GM12875 (cell line): ENCODE measurements around the gene IL31.
A peak's percentile ranks its signal among the peaks of the same experiment; 100 is the strongest.
"Not testable (repeated sequence)": the region's sequence is repeated elsewhere in the genome, so short reads cannot be mapped to it uniquely, and the experiment has no call there.

Source experiments
- H3K4me3 ChIP-seq: one replicate; pipeline ENCODE4 v1.5.1; 2011; ENCODE audit warnings: low read depth, low read length, control low read depth
- CTCF ChIP-seq: IDR thresholded peaks from 2 replicates; pipeline ENCODE4 v1.5.1; 2011; ENCODE audit warnings: low read depth, mild to moderate bottlenecking, control low read depth, inconsistent platforms, low read length, moderate library complexity, borderline replicate concordance; ENCODE audit not compliant: insufficient read depth

IL31 gene

GRCh38 chr12:122183588-122183940, 9.5 kb upstream of the IL31 start:
- no peak overlapping the region for H3K4me3 ChIP-seq
- no peak for TF ChIP-seq CTCF

GRCh38 chr12:122182887-122183587, 9.0 kb upstream of the IL31 start, which contains the start of gene LRRC43:
Gene LRRC43, plus strand, starts transcription at chr12:122183123. Its CDS starts 22 bp downstream, at chr12:122183145.
- H3K4me3 ChIP-seq = peak within 1 kb of the TSS; percentile 46
- TF ChIP-seq CTCF = no peak

- not testable (repeated sequence) for H3K4me3 ChIP-seq
Observed at GRCh38 chr12:122176473-122176872, 2.5 kb upstream of the IL31 start.

GRCh38 chr12:122172262-122172939, 1.6 kb downstream of the IL31 start:
- no peak for TF ChIP-seq CTCF
- no peak overlapping the region for H3K4me3 ChIP-seq

GRCh38 chr12:122171399-122171798, 2.6 kb downstream of the IL31 start:
- TF ChIP-seq CTCF = no peak
- H3K4me3 ChIP-seq = no peak overlapping the region

- no peak for TF ChIP-seq CTCF
- no peak overlapping the region for H3K4me3 ChIP-seq
Observed at GRCh38 chr12:122168492-122168891, 5.5 kb downstream of the IL31 start.

- H3K4me3 ChIP-seq = no peak overlapping the region
- no peak for TF ChIP-seq CTCF
Observed at GRCh38 chr12:122167356-122167925, 6.6 kb downstream of the IL31 start.
